CD14-positive monocyte (primary cell): ENCODE results near the gene CCDC88C. TPM values are rescaled to one million over a fixed set of nuclear protein-coding genes. Genes with fewer than 3 reads are reported as not detected.
A peak's percentile ranks its signal among the peaks of the same experiment; 100 is the strongest.
"Not testable (repeated sequence)": the region's sequence is repeated elsewhere in the genome, so short reads cannot be mapped to it uniquely, and the experiment has no call there.

Source experiments
- DNase-seq, 3 donors: peaks; one replicate each; pipeline ENCODE4 v3.0.0-alpha.2; 2011 to 2022
- H2AFZ ChIP-seq: 2 replicates; pipeline ENCODE4 v1.6.0; 2012; ENCODE audit warnings: mild to moderate bottlenecking, low read depth, low read length, inconsistent platforms; ENCODE audit not compliant: insufficient read depth, poor library complexity, severe bottlenecking
- H3K27ac ChIP-seq, 2 donors: 1 replicate in 1 of 2; 2 replicates in 1 of 2; pipeline ENCODE4 v1.5.1; 2012 to 2013; ENCODE audit warnings: low read length in 2 of 2, control low read depth in 1 of 2, inconsistent platforms in 1 of 2, low read depth in 1 of 2, mild to moderate bottlenecking in 1 of 2
- H3K27me3 ChIP-seq, 2 donors: one replicate each; pipeline versions ENCODE4 v1.6.0 to v1.6.1; 2011 to 2013; ENCODE audit warnings: low read length in 2 of 2; ENCODE audit not compliant: control insufficient read depth in 2 of 2, insufficient read depth in 2 of 2
- H3K36me3 ChIP-seq, 2 donors: replicated peaks in 1 of 2; 1 replicate in 1 of 2; 2 replicates in 1 of 2; pipeline versions ENCODE4 v1.5.1 to v1.6.1; 2012 to 2013; ENCODE audit warnings: low read length in 2 of 2, control low read depth in 1 of 2, inconsistent platforms in 1 of 2, mild to moderate bottlenecking in 1 of 2; ENCODE audit not compliant: insufficient read depth in 2 of 2, control insufficient read depth in 1 of 2
- H3K4me1 ChIP-seq, 2 donors: 1 replicate in 1 of 2; 2 replicates in 1 of 2; pipeline versions ENCODE4 v1.5.1 to v1.6.1; 2012 to 2013; ENCODE audit warnings: low read length in 2 of 2, control low read depth in 1 of 2, inconsistent platforms in 1 of 2, mild to moderate bottlenecking in 1 of 2, moderate library complexity in 1 of 2; ENCODE audit not compliant: insufficient read depth in 2 of 2, control insufficient read depth in 1 of 2
- H3K4me2 ChIP-seq: replicated peaks from 2 replicates; pipeline ENCODE3; 2012; ENCODE audit warnings: low read length, moderate library complexity, mild to moderate bottlenecking; ENCODE audit not compliant: poor library complexity, severe bottlenecking; ENCODE audit errors: extremely low read depth
- H3K4me3 ChIP-seq, 3 experiments: fragments of 200-600 bp in 1 of 3; sonication (generic) in 1 of 3; replicated peaks in 1 of 3; 1 replicate in 2 of 3; 2 replicates in 1 of 3; pipeline ENCODE4 v1.5.1; 2011 to 2013; ENCODE audit warnings: low read length in 3 of 3, mild to moderate bottlenecking in 3 of 3, control low read depth in 2 of 3, low read depth in 2 of 3, inconsistent platforms in 1 of 3, moderate library complexity in 1 of 3
- H3K79me2 ChIP-seq: 2 replicates; pipeline ENCODE4 v1.6.0; 2012; ENCODE audit warnings: mild to moderate bottlenecking, control low read depth, inconsistent platforms, low read length, moderate library complexity; ENCODE audit not compliant: insufficient read depth
- H3K9ac ChIP-seq: 2 replicates; pipeline ENCODE4 v1.6.0; 2017; ENCODE audit warnings: low read length, mild to moderate bottlenecking; ENCODE audit not compliant: insufficient read depth, poor library complexity, severe bottlenecking
- H3K9me3 ChIP-seq, 2 donors: replicated peaks in 1 of 2; 1 replicate in 1 of 2; 2 replicates in 1 of 2; pipeline versions ENCODE4 v1.5.1 to v1.6.1; 2012 to 2013; ENCODE audit warnings: low read length in 2 of 2, control low read depth in 1 of 2; ENCODE audit not compliant: control insufficient read depth in 1 of 2, insufficient read depth in 1 of 2
- H4K20me1 ChIP-seq: 2 replicates; pipeline ENCODE4 v1.6.0; 2012; ENCODE audit warnings: mild to moderate bottlenecking, low read length, control low read depth, moderate library complexity; ENCODE audit not compliant: insufficient read depth
- H3K27ac Mint-ChIP-seq, 7 donors: one replicate each; pipeline ENCODE4 v1.8.0; 2020; ENCODE audit warnings: mild to moderate bottlenecking in 7 of 7, mixed read lengths in 7 of 7, moderate library complexity in 6 of 7, inconsistent platforms in 2 of 7
- H3K27me3 Mint-ChIP-seq, 3 donors: one replicate each; pipeline ENCODE4 v1.8.0; 2021 to 2022; ENCODE audit warnings: low read depth in 3 of 3, mild to moderate bottlenecking in 3 of 3, mixed read lengths in 3 of 3, moderate library complexity in 3 of 3, inconsistent platforms in 1 of 3
- H3K36me3 Mint-ChIP-seq, 2 donors: one replicate each; pipeline ENCODE4 v1.8.0; 2020; ENCODE audit warnings: mixed read lengths in 2 of 2, inconsistent platforms in 1 of 2, mild to moderate bottlenecking in 1 of 2
- H3K4me1 Mint-ChIP-seq: one replicate; pipeline ENCODE4 v1.8.0; 2020; ENCODE audit warnings: mild to moderate bottlenecking, mixed read lengths
- H3K4me3 Mint-ChIP-seq, 2 donors: one replicate each; pipeline ENCODE4 v1.8.0; 2020; ENCODE audit warnings: mild to moderate bottlenecking in 2 of 2, mixed read lengths in 2 of 2, moderate library complexity in 1 of 2
- H3K9me3 Mint-ChIP-seq, 7 donors: one replicate each; pipeline ENCODE4 v1.8.0; 2020 to 2022; ENCODE audit warnings: mixed read lengths in 7 of 7, mild to moderate bottlenecking in 6 of 7, moderate library complexity in 6 of 7, inconsistent platforms in 2 of 7
- WGBS: methylation state at CpG from one replicate; pipeline ENCODE4 v1.1.5; 2013; ENCODE audit warnings: missing lambda C conversion rate; ENCODE audit not compliant: insufficient coverage; 5-methylcytosine and 5-hydroxymethylcytosine counted together
- intact Hi-C, 2 donors: fragments of 100-400 bp; cut with micrococcal nuclease; formaldehyde crosslinking; loops; one replicate each; pipeline versions ENCODE4 v1.15.0 to v1.15.1; 2023
- polyA plus RNA-seq, 3 donors: library from polyadenylated mRNA; depleted of rRNA in 1 of 3; unstranded in 2 of 3; stranded (reverse) in 1 of 3; fragments of 300-500 nt in 2 of 3; fragments of >200 nt in 1 of 3; fragmentation: Illumina TruSeq in 2 of 3; gene quantifications; 1 replicate in 2 of 3; 2 replicates in 1 of 3; pipeline ENCODE4 v1.2.3, GENCODE V29; 2012 to 2021
- TF ChIP-seq, protein P1 (sequence below): fragments of 200-600 bp; IDR thresholded peaks from one replicate; pipeline ENCODE4 v1.8.0; 2022; ENCODE audit warnings: antibody characterized with exemption, mild to moderate bottlenecking

The CCDC88C gene
- polyA plus RNA-seq, 3 donors, result 11.6 to 69.7 (median 12.3) TPM

- peaks cover 7 to 14% of the 10 kb centered on the region in 2 donors for H3K4me1 ChIP-seq
- Mint-ChIP-seq H3K4me1 (peaks cover 22% of the 10 kb centered on the region), H3K9me3 (peaks cover 0 to 4% (median 0%) of the 10 kb centered on the region in 7 donors), H3K4me3 (no peak overlapping the region), H3K27ac (no peak overlapping the region), H3K36me3 (no peaks in the 10 kb centered on the region), H3K27me3 (peaks cover 0 to 4% (median 0%) of the 10 kb centered on the region in 3 donors)
- no peak for DNase-seq
- H3K4me2 ChIP-seq, result no peak overlapping the region
- H3K9me3 ChIP-seq, result no peaks in the 10 kb centered on the region
- no peak overlapping the region for H3K27ac ChIP-seq
- H3K4me3 ChIP-seq, result no peak overlapping the region
- no peaks in the 10 kb centered on the region for H3K36me3 ChIP-seq
- TF ChIP-seq, protein P1, sequence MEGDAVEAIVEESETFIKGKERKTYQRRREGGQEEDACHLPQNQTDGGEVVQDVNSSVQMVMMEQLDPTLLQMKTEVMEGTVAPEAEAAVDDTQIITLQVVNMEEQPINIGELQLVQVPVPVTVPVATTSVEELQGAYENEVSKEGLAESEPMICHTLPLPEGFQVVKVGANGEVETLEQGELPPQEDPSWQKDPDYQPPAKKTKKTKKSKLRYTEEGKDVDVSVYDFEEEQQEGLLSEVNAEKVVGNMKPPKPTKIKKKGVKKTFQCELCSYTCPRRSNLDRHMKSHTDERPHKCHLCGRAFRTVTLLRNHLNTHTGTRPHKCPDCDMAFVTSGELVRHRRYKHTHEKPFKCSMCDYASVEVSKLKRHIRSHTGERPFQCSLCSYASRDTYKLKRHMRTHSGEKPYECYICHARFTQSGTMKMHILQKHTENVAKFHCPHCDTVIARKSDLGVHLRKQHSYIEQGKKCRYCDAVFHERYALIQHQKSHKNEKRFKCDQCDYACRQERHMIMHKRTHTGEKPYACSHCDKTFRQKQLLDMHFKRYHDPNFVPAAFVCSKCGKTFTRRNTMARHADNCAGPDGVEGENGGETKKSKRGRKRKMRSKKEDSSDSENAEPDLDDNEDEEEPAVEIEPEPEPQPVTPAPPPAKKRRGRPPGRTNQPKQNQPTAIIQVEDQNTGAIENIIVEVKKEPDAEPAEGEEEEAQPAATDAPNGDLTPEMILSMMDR, result no peak
- H2AFZ ChIP-seq, result no peak overlapping the region
- no peaks in the 10 kb centered on the region for H3K27me3 ChIP-seq
- H3K79me2 ChIP-seq, result no peaks in the 10 kb centered on the region
- intact Hi-C loops, result no loop called here
- H3K9ac ChIP-seq, result no peak overlapping the region
- H4K20me1 ChIP-seq, result no peaks in the 10 kb centered on the region
- WGBS, result 100% methylated on average over 1 of the region's 3 CpGs
Measured at GRCh38 chr14:91429385-91429784, 11.8 kb upstream of the CCDC88C start.

- intact Hi-C loops, H3K9me3 ChIP-seq, H3K9ac ChIP-seq, H3K27me3 Mint-ChIP-seq, H3K36me3 Mint-ChIP-seq, H3K79me2 ChIP-seq, H3K9me3 Mint-ChIP-seq, H3K27ac Mint-ChIP-seq, H3K27ac ChIP-seq, H3K27me3 ChIP-seq, H3K4me2 ChIP-seq, H3K36me3 ChIP-seq, H2AFZ ChIP-seq, H3K4me3 ChIP-seq, H3K4me3 Mint-ChIP-seq, H4K20me1 ChIP-seq, DNase-seq: not testable (repeated sequence)
- peaks cover 22% of the 10 kb centered on the region for H3K4me1 Mint-ChIP-seq
- 100% methylated on average over 1 of the region's 1 CpG for WGBS
- H3K4me1 ChIP-seq, result peaks cover 7 to 14% of the 10 kb centered on the region in 2 donors
Measured at GRCh38 chr14:91428931-91429330, 11.3 kb upstream of the CCDC88C start.

GRCh38 chr14:91425531-91425944 lies 7.9 kb upstream of the CCDC88C start:
- H3K36me3 Mint-ChIP-seq, H3K4me3 Mint-ChIP-seq, H3K4me3 ChIP-seq, H3K9me3 ChIP-seq, H3K9ac ChIP-seq, H3K79me2 ChIP-seq, H3K27me3 ChIP-seq, H3K36me3 ChIP-seq, H3K4me2 ChIP-seq, H4K20me1 ChIP-seq, intact Hi-C loops, H3K27me3 Mint-ChIP-seq, H3K9me3 Mint-ChIP-seq: not testable (repeated sequence)
- Histone ChIP-seq H3K4me1 (peaks cover 23 to 25% of the 10 kb centered on the region in 2 donors), H2AFZ (peak overlapping the region; percentile 51), H3K27ac (peak overlapping the region; percentile 23 to 37)
- H3K27ac Mint-ChIP-seq, result peak overlapping the region in 6 of 7 donors; percentile 27 to 84 (median 66)
- peaks cover 33% of the 10 kb centered on the region for H3K4me1 Mint-ChIP-seq
- DNase-seq, result peak; percentile 36 to 78 (median 54)
- 4% methylated on average over 7 of the region's 9 CpGs for WGBS
